Mesenchymal stem cell (in vitro differentiated cells and primary cell): ENCODE data around the gene C18orf63.

Source experiments
- DNase-seq: peaks from one replicate; pipeline ENCODE4 v3.0.0-alpha.2; 2013
- H2AFZ ChIP-seq: one replicate; pipeline ENCODE4 v1.6.1; 2013; ENCODE audit warnings: low read depth, mild to moderate bottlenecking, control low read depth, inconsistent platforms, low read length, moderate library complexity
- H2AK5ac ChIP-seq: 2 replicates; pipeline ENCODE4 v1.6.1; 2013; ENCODE audit warnings: low read length, moderate library complexity, mild to moderate bottlenecking, inconsistent platforms; ENCODE audit not compliant: severe bottlenecking
- H2BK120ac ChIP-seq: one replicate; pipeline ENCODE4 v1.6.1; 2013; ENCODE audit warnings: low read depth, mild to moderate bottlenecking, inconsistent platforms, low read length, moderate library complexity
- H2BK12ac ChIP-seq, 2 experiments: one replicate each; pipeline ENCODE4 v1.6.1; 2013; ENCODE audit warnings: inconsistent platforms in 2 of 2, low read length in 2 of 2, mild to moderate bottlenecking in 2 of 2, moderate library complexity in 2 of 2, control low read depth in 1 of 2
- H2BK15ac ChIP-seq: one replicate; pipeline ENCODE4 v1.6.1; 2013; ENCODE audit warnings: mild to moderate bottlenecking, low read depth, inconsistent platforms; ENCODE audit not compliant: poor library complexity, severe bottlenecking
- H2BK5ac ChIP-seq: 2 replicates; pipeline ENCODE4 v1.6.1; 2013; ENCODE audit warnings: low read depth, mild to moderate bottlenecking, low read length, control low read depth, inconsistent platforms; ENCODE audit not compliant: poor library complexity, severe bottlenecking
- H3K14ac ChIP-seq, 2 experiments: one replicate each; pipeline ENCODE4 v1.6.1; 2013; ENCODE audit warnings: inconsistent platforms in 2 of 2, low read length in 2 of 2, control low read depth in 1 of 2, mild to moderate bottlenecking in 1 of 2, moderate library complexity in 1 of 2
- H3K18ac ChIP-seq, 2 experiments: one replicate each; pipeline ENCODE4 v1.6.1; 2013; ENCODE audit warnings: inconsistent platforms in 2 of 2, low read length in 2 of 2, control low read depth in 1 of 2, low read depth in 1 of 2, mild to moderate bottlenecking in 1 of 2
- H3K23ac ChIP-seq, 2 experiments: one replicate each; pipeline ENCODE4 v1.6.1; 2013; ENCODE audit warnings: inconsistent platforms in 2 of 2, low read length in 2 of 2, mild to moderate bottlenecking in 2 of 2, moderate library complexity in 2 of 2, control low read depth in 1 of 2
- H3K27ac ChIP-seq: 2 replicates; pipeline ENCODE4 v1.5.1; 2013; ENCODE audit warnings: mild to moderate bottlenecking, moderate library complexity, low read length, control low read depth, inconsistent platforms; ENCODE audit not compliant: poor library complexity, severe bottlenecking
- H3K27me3 ChIP-seq, 2 experiments: 2 replicates each; pipeline versions ENCODE4 v1.6.1 to v1.7.0; 2013; ENCODE audit warnings: low read length in 2 of 2, mild to moderate bottlenecking in 2 of 2, moderate library complexity in 2 of 2, control low read depth in 1 of 2, inconsistent platforms in 1 of 2; ENCODE audit not compliant: control insufficient read depth in 1 of 2, insufficient read depth in 1 of 2
- H3K36me3 ChIP-seq, 2 experiments: 2 replicates each; pipeline versions ENCODE4 v1.6.1 to v1.7.0; 2013; ENCODE audit warnings: low read length in 2 of 2, control low read depth in 1 of 2, inconsistent platforms in 1 of 2, low read depth in 1 of 2, mild to moderate bottlenecking in 1 of 2; ENCODE audit not compliant: insufficient read depth in 2 of 2, control insufficient read depth in 1 of 2
- H3K4ac ChIP-seq, 2 experiments: one replicate each; pipeline ENCODE4 v1.6.1; 2013; ENCODE audit warnings: inconsistent platforms in 2 of 2, low read length in 2 of 2, mild to moderate bottlenecking in 2 of 2, moderate library complexity in 2 of 2, control low read depth in 1 of 2, low read depth in 1 of 2
- H3K4me1 ChIP-seq: 2 replicates; pipeline ENCODE4 v1.6.1; 2013; ENCODE audit warnings: low read depth, low read length, control low read depth; ENCODE audit not compliant: control insufficient read depth, insufficient read depth
- H3K4me2 ChIP-seq: 2 replicates; pipeline ENCODE4 v1.6.1; 2013; ENCODE audit warnings: low read length, mild to moderate bottlenecking, inconsistent platforms; ENCODE audit not compliant: poor library complexity, severe bottlenecking
- H3K4me3 ChIP-seq, 2 experiments: 2 replicates each; pipeline versions ENCODE4 v1.5.1 to v1.7.0; 2013; ENCODE audit warnings: low read length in 2 of 2, mild to moderate bottlenecking in 2 of 2, control low read depth in 1 of 2, low read depth in 1 of 2; ENCODE audit not compliant: insufficient read depth in 1 of 2
- H3K79me1 ChIP-seq: replicated peaks from 2 replicates; pipeline ENCODE4 v1.6.1; 2013; ENCODE audit warnings: mild to moderate bottlenecking, control low read depth, low read length, inconsistent platforms; ENCODE audit not compliant: poor library complexity, severe bottlenecking
- H3K9ac ChIP-seq: 2 replicates; pipeline ENCODE4 v1.7.0; 2013; ENCODE audit warnings: mild to moderate bottlenecking, low read length, moderate library complexity
- H3K9me3 ChIP-seq: 2 replicates; pipeline ENCODE4 v1.7.0; 2013; ENCODE audit warnings: mild to moderate bottlenecking, low read length; ENCODE audit not compliant: control insufficient read depth
- H4K8ac ChIP-seq: one replicate; pipeline ENCODE4 v1.6.1; 2013; ENCODE audit warnings: inconsistent platforms, mild to moderate bottlenecking, low read length, moderate library complexity
- H4K91ac ChIP-seq: one replicate; pipeline ENCODE4 v1.6.1; 2013; ENCODE audit warnings: mild to moderate bottlenecking, low read length, inconsistent platforms
- WGBS: methylation state at CpG from one replicate; pipeline ENCODE4 v1.1.7; 2013; ENCODE audit warnings: mixed read lengths; 5-methylcytosine and 5-hydroxymethylcytosine counted together

The C18orf63 gene

DNA sequence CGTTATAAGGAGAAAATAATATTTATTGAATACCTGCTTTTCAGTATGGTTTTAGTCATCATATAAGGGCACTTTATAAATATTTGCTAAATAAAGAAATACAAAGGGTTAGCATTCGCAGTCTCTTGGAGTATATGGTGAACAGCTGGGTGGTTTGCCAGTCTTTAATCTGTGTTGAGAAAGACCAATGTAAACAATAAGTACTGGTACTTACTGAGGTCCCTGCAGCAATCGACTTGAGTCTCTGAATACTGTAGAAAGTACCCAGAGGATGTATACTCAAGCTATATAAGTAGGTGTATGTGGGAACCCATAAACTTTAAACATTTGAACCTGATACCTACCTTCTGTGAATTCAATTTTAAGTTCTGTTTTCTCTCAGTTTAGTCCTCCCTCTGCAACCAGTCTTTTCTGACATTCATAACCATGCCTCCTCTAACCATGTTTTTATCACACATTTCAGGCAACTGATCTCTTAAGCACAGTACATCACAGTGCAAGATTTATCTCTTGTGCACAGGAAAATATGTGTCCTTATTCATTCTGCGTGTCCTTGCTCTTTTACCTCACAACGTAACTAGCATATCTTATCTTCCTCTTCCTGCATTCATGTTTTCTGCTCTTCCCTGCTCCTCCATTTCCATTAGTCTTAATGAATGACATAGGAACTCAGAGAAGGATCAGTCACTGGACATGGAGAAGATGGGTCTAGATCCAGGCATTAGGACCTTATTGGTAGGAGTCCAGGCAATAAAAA lies 21.7 kb downstream of the C18orf63 start:
- Histone ChIP-seq H3K9ac (no peak overlapping the region), H2AFZ (no peak overlapping the region), H4K91ac (no peak overlapping the region), H3K4me3 (no peak overlapping the region), H2BK12ac (no peak overlapping the region), H3K4ac (no peak overlapping the region), H3K18ac (no peak overlapping the region), H2BK120ac (no peak overlapping the region), H2BK5ac (no peak overlapping the region), H3K23ac (no peak overlapping the region), H3K4me1 (no peaks in the 10 kb centered on the region), H3K36me3 (no peaks in the 10 kb centered on the region), H3K4me2 (no peak overlapping the region), H2BK15ac (no peak overlapping the region), H2AK5ac (no peak overlapping the region), H3K14ac (no peak overlapping the region), H3K27me3 (no peaks in the 10 kb centered on the region), H3K79me1 (no peaks in the 10 kb centered on the region), H3K9me3 (no peaks in the 10 kb centered on the region), H4K8ac (no peak overlapping the region), H3K27ac (no peak overlapping the region)
- no peak for DNase-seq
- 98% methylated on average over 3 of the region's 5 CpGs for WGBS

DNA sequence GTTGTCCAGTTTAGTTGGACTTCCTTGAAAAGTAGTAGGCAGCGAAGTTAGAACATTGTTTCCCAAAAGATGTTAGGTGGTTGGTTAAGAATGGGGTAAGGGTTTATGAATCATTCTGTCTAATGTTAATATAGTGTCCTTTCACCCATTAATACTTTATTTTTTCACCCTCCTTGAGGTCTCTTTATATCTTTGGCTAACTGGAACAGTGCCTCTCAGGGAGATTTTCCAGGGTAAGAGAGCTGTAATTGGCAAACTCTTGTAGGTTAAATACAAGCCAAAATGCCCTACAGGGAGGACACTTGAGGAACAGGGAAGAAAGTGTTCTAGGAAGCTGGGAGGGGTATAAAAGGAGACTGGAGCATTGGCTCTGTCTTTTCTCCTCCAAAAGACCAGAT lies 22.3 kb downstream of the C18orf63 start:
- no peak overlapping the region for H2BK5ac ChIP-seq
- WGBS: no CpG with 5 or more reads among the region's 1 CpG
- H3K36me3 ChIP-seq: no peaks in the 10 kb centered on the region
- H3K27ac ChIP-seq: no peak overlapping the region
- no peak overlapping the region for H4K91ac ChIP-seq
- no peak overlapping the region for H2BK120ac ChIP-seq
- H3K4me1 ChIP-seq: no peaks in the 10 kb centered on the region
- no peak overlapping the region for H2AFZ ChIP-seq
- H2BK15ac ChIP-seq: no peak overlapping the region
- no peak overlapping the region for H3K23ac ChIP-seq
- no peak overlapping the region for H2BK12ac ChIP-seq
- no peak overlapping the region for H3K18ac ChIP-seq
- no peak overlapping the region for H3K4ac ChIP-seq
- DNase-seq: no peak
- H3K9ac ChIP-seq: no peak overlapping the region
- no peaks in the 10 kb centered on the region for H3K9me3 ChIP-seq
- H3K4me2 ChIP-seq: no peak overlapping the region
- H3K27me3 ChIP-seq: no peaks in the 10 kb centered on the region
- no peak overlapping the region for H3K4me3 ChIP-seq
- H4K8ac ChIP-seq: no peak overlapping the region
- no peak overlapping the region for H2AK5ac ChIP-seq
- no peaks in the 10 kb centered on the region for H3K79me1 ChIP-seq
- no peak overlapping the region for H3K14ac ChIP-seq

DNA sequence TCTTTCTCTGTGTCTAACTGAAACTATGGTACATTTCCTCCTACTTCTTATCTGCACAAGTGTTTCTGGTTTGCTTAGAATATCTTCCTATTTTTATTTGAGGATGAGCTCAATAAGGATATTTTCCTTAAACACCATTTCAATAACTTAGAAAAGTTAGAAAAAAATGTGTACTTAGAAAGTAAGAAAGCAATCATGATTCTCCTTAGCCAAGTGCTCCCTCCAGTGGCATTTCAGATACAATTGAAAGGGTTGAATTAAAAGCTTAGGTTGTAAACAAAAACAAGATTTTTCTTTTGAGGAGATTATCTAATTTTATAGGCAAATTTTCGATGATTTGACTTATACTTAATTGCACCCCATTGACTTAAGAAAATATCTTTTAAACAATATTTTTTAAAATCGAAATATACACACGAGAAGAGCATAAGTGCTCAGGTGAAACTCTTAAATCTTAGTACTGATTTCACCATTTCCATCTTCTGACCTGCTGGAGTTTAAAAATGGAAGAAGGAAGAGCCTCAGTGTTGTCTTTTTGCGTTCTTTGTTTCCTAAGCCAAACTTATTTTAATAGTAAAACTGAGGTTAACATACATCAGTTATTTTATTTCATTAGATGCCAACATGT lies 26.9 kb downstream of the C18orf63 start:
- no peaks in the 10 kb centered on the region for H3K27me3 ChIP-seq
- no peak overlapping the region for H3K4me2 ChIP-seq
- no peak overlapping the region for H2AFZ ChIP-seq
- no peaks in the 10 kb centered on the region for H3K9me3 ChIP-seq
- no peaks in the 10 kb centered on the region for H3K79me1 ChIP-seq
- no peak overlapping the region for H3K4me3 ChIP-seq
- no peak overlapping the region for H2AK5ac ChIP-seq
- H2BK12ac ChIP-seq: no peak overlapping the region
- no peak overlapping the region for H3K14ac ChIP-seq
- no CpG with 5 or more reads among the region's 4 CpGs for WGBS
- H4K8ac ChIP-seq: no peak overlapping the region
- no peak overlapping the region for H3K18ac ChIP-seq
- H3K4me1 ChIP-seq: no peaks in the 10 kb centered on the region
- no peak overlapping the region for H2BK120ac ChIP-seq
- H2BK15ac ChIP-seq: no peak overlapping the region
- peak; percentile 75 for DNase-seq
- H3K9ac ChIP-seq: no peak overlapping the region
- H3K4ac ChIP-seq: no peak overlapping the region
- H3K36me3 ChIP-seq: no peaks in the 10 kb centered on the region
- H4K91ac ChIP-seq: no peak overlapping the region
- H2BK5ac ChIP-seq: no peak overlapping the region
- H3K27ac ChIP-seq: no peak overlapping the region
- H3K23ac ChIP-seq: no peak overlapping the region

DNA sequence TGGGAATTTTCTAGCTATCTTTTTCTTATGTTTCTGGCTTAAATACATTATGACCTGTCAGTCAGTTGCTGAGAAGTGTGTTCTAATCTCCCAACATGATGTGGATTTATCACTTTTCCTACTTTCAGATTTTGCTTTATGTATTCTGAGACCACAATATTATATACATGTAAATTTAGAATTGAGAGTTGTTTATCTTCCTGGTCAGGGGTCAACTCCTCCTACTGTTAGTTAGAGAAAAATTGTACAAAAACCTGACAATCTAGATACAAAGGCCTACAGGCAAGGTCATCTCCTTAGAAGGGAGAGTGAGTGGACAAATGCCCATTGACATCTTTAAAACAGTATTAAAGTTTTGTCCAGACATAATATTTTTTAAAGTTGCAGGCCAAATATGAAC lies 30.6 kb downstream of the C18orf63 start:
- no peak overlapping the region for H2BK5ac ChIP-seq

More for the DNA sequence above, 30.6 kb downstream of the C18orf63 start:
- Histone ChIP-seq H4K91ac (no peak overlapping the region), H2BK12ac (no peak overlapping the region), H3K4me2 (no peak overlapping the region), H4K8ac (no peak overlapping the region), H2AFZ (no peak overlapping the region), H3K4me1 (no peaks in the 10 kb centered on the region), H3K4ac (no peak overlapping the region), H3K27me3 (no peaks in the 10 kb centered on the region), H3K27ac (no peak overlapping the region), H3K18ac (no peak overlapping the region), H3K36me3 (no peaks in the 10 kb centered on the region), H3K9ac (no peak overlapping the region), H2BK120ac (no peak overlapping the region), H3K4me3 (no peak overlapping the region), H3K9me3 (no peaks in the 10 kb centered on the region), H2BK15ac (no peak overlapping the region), H3K79me1 (no peaks in the 10 kb centered on the region), H2AK5ac (no peak overlapping the region), H3K14ac (no peak overlapping the region), H3K23ac (no peak overlapping the region)
- DNase-seq: no peak
